DND-41 (cell line): ENCODE data around the gene DDX46.
"Not testable (repeated sequence)": the region's sequence is repeated elsewhere in the genome, so short reads cannot be mapped to it uniquely, and the experiment has no call there.

Experiments
- EZH2 ChIP-seq: IDR thresholded peaks from 3 replicates; pipeline ENCODE4 v1.6.1; 2012; ENCODE audit warnings: borderline replicate concordance, low read depth, mild to moderate bottlenecking, moderate library complexity, low read length, inconsistent platforms; ENCODE audit not compliant: severe bottlenecking
- TF ChIP-seq, protein P1 (sequence below): IDR thresholded peaks from 2 replicates; pipeline ENCODE4 v1.5.1; 2012; ENCODE audit warnings: borderline replicate concordance, low read length, moderate library complexity, mild to moderate bottlenecking; ENCODE audit not compliant: poor library complexity, severe bottlenecking; ENCODE audit errors: extremely low read depth

DNA sequence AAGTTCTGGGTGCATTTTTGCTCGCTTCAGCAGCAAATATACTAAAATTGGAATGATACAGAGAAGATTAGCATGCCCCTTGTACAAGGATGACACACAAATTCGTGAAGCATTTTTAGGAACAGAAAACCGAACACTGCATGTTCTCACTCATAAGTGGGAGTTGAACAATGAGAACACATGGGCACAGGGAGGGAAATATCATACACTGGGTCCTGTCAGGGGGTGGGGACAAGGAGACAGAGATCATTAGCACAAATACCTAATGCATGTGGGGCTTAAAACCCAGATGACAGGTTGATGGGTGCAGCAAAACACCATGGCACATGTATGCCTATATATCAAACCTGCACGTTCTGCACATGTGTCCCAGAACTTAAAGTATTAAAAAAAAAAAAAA lies 43.1 kb upstream of the DDX46 start:
- TF ChIP-seq, protein P1, sequence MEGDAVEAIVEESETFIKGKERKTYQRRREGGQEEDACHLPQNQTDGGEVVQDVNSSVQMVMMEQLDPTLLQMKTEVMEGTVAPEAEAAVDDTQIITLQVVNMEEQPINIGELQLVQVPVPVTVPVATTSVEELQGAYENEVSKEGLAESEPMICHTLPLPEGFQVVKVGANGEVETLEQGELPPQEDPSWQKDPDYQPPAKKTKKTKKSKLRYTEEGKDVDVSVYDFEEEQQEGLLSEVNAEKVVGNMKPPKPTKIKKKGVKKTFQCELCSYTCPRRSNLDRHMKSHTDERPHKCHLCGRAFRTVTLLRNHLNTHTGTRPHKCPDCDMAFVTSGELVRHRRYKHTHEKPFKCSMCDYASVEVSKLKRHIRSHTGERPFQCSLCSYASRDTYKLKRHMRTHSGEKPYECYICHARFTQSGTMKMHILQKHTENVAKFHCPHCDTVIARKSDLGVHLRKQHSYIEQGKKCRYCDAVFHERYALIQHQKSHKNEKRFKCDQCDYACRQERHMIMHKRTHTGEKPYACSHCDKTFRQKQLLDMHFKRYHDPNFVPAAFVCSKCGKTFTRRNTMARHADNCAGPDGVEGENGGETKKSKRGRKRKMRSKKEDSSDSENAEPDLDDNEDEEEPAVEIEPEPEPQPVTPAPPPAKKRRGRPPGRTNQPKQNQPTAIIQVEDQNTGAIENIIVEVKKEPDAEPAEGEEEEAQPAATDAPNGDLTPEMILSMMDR = not testable (repeated sequence)
- TF ChIP-seq EZH2 = not testable (repeated sequence)
